GM21447 (cell line): ENCODE data around the gene ZNF367.

Experiments
- ATAC-seq: cut with Tn5 transposase; IDR thresholded peaks from one replicate; pipeline ENCODE4 v1.9.1; 2021; ENCODE audit not compliant: unreplicated experiment

ZNF367 gene

DNA sequence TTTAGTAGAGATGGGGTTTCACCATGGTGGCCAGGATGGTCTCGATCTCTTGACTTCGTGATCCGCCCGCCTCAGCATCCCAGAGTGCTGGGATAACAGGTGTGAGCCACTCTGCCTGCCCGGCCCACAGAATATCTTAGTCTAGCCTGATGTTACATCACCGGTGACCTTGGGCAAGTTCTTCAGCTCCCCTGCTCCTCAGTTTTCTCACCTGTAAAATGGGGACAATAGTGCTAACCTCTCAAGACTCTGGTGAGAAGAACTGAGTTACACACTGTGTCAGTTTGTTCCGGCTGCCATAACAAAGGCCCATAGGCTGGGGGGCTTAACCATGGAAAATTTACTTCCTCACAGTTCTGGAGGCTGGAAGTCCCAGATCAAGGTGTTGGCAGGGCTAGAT, 19.3 kb upstream of the ZNF367 start:
- no peak for ATAC-seq

DNA sequence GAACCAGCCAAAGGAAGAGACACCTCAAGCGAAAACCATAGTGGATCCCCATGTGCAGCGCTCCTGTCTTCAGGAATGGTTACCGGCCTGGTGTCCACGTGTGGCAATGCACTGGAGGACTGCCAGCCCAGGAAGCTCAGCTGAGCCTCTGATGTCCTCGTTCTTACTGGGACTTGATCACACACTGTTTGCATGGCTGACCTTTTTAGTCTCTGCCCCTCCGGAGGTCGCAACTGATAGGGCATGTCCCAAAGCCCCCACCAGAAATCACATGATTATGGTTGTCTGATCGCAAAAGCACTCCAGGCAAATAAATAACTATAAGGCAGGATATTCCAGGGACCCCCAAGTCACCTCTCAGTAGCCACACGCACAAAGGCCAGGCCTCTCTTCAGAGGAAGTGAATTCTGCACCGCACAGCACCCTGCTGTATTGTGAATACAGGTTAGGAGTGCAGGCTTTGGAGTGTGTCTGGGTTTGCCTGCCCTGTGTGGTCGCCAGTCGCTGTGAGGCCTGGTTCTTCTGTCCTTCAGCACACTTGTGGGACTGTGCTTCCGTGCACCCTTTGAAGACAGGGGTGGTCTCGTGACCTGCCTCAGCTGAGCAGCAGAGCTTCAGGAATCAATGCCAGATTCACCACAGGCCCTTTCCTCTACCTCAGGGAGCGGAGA, 18.4 kb upstream of the ZNF367 start:
- no peak for ATAC-seq

DNA sequence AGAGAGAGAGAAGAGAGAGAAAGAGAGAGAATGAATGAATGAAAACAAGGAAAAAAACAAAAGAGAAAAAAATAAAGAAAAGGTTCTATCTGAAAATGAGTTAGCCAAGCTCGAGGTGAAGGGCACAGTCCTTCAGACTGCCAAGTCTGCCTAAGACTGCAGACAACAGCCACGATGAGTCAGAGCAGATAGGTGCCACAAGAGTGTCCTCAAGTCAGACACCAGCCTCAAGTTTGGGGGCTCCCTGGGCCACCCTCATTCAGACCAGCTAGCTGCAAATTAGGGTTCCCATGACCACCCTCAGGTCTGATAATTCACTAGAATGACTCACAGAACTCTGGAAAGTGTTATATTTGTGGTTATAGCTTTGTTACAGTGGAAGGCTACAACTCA, 17.9 kb upstream of the ZNF367 start:
- no peak for ATAC-seq

DNA sequence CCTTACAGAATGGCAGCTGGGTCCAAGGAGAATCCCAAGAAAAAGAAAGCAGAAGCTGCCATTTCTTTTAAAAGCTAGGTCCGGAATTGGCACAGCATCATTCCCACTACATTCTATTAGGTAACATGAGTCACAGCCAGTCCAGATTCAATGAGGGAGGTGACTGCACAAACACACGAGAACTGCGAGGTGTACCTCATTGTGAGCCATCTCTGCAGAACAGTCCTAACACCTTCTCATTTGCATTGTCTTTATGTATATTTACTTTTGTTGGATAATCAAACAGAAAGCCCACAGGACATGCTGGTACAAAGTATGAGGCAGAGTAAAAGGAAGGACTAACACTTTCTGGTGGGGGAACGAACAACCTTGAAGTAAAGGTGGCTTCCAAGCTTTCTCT, 17.2 kb upstream of the ZNF367 start:
- no peak for ATAC-seq

DNA sequence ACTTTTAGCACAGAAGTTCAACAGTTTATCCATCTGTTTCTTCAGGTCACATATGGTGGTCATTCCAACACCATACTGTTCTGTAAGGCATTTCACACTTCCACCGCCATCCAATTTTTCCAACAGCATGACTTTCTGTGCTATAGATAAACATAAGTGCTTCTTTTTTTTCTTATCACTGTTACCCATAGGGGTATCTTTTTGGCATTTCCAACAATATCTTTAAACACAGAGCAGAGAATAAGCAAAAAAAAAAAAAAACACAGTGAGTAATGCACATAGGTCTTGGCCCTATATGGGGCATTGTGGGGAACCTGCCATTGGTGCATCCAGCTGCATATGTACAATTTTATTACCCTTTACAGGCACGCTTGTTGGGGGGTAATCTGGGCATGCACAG, 12.2 kb upstream of the ZNF367 start:
- ATAC-seq = no peak

DNA sequence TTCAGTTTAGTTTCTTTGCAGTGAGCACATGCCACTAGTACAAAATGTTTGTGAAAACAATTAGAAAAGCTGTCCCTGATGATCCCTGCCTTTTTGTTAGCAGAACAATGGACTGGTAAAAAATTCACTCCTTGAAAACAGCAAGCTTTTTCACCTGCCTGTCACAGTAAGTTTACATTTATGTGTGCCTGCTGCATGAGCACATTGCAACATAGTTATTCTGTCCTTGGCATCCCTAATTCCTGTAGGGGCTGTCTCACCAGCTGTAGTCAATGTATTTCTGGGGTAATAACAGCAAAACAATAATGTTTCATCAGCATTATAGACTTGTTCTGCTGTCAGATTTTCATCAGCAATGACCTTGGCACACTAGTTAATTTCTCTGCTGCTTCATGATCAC, 11.6 kb upstream of the ZNF367 start:
- no peak for ATAC-seq

DNA sequence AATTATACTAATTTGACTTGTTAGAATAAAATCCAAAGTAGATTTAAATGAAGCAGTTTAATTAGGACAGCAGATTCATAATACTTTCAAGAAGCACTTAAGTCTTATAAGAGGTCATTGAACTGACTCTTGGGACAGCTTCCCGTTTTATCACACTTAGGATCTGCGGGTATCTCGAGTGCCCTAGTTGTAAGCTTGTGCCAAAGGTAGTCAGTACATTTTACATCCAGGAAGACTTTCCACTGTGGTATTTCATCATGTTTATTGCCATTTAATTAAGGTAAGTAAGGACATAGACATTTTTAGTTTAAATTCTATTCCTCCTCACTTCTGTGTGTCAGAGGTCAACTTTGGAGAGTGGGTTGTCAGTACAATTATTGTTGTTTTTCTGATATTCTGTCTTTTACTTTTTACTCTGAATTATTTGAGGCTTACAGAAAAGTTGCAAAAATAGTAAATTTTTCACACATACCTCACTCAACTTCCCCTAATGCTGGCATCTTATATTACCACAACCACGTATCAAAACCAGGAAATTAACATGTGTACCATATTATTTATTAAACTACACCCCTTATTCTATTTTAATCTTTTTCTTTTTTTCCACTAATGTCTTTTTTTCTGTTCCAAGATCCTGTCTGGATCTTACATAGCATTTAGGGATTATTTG, 7.5 kb upstream of the ZNF367 start:
- ATAC-seq = no peak

DNA sequence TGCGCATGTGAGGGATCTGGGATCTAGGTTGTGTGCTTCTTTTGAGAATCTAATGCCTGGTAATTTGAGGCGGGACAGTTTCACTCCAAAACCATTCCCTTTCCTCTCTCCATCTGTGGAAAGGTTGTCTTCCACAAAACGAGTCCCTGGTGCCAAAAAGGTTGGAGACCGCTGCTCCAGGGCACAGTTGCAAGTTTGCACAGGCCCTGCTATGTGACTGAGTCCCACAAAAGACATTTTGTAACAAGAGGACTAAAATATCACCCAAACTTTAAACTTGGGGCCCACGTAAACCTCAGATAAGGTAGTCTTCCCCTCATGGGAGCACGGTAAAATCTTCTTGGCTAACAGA, 5.8 kb upstream of the ZNF367 start:
- no peak for ATAC-seq

DNA sequence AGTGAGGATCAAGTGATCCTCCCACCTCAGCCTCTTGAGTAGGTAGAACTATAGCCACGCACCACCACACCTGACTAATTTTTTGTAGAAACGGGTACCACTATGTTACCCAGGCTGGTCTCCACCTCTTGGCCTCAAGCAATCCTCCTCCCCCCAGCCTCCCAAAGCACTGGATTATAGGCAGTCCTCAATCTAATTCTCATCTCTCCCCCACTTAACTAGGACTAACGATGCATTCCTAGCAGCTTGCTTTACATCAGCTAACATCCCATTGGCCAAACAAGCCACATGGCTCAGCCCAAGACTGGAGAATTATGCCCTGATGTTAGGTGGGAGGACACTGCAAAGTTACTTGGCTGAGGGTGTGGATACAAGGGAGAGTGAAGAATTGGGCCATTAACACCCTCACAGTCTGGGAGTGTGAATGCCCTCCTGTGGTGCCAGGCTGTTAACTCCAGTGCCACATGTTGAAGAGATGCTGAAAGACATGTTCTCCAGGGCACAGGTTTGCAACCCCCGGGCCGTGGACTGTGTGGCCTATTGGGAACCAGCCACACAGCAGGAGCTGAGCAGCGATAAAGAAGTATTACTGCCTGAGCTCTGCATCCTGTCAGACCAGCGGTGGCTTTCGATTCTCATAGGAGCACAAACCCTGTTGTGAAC, 5.3 kb upstream of the ZNF367 start:
- no peak for ATAC-seq

DNA sequence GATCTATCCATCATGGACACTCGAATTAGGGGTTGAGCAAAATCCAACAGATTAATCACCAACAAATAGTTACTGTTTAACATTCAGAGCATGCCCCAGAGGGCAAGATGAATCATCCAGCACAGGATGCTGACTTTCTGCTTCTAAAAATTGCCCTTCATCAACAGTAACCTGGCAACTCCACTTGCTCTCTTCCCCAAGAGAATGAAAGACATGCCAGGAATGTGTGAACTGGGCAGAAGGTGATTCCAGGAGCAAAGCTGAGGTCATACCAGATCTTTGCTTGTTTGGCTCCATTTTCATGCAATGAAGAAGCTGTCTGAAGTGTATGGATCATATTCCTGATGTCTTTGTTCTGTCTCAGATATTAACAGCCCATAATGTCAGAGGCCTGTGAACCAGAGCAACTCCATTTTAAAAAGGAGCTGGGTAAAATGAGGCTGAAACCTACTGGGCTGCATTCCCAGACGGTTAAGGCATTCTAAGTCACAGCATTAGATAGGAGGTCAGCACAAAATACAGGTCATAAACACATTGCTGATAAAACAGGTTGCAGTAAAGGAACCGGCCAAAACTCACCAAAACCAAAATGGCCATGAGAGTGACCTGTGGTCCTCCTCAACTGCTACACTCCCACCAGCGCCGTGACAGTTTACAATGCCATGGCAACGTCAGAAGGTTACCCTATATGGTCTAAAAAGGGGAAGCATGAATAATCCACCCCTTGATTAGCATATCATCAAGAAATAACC, 2.5 kb upstream of the ZNF367 start:
- ATAC-seq = no peak

DNA sequence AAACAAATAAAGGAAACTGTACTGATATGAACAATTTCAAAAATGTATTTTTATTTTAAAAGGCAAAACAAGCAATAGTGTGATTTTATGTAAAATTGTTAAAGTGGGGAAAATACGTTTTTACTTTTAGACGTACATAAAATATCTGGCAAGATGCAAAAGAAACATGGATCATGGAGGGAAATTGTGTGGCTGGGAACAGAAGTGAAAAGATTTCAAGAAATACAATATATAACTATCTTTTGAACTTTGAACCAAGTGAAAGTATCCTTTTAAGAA, 1.5 kb upstream of the ZNF367 start:
- ATAC-seq = no peak

DNA sequence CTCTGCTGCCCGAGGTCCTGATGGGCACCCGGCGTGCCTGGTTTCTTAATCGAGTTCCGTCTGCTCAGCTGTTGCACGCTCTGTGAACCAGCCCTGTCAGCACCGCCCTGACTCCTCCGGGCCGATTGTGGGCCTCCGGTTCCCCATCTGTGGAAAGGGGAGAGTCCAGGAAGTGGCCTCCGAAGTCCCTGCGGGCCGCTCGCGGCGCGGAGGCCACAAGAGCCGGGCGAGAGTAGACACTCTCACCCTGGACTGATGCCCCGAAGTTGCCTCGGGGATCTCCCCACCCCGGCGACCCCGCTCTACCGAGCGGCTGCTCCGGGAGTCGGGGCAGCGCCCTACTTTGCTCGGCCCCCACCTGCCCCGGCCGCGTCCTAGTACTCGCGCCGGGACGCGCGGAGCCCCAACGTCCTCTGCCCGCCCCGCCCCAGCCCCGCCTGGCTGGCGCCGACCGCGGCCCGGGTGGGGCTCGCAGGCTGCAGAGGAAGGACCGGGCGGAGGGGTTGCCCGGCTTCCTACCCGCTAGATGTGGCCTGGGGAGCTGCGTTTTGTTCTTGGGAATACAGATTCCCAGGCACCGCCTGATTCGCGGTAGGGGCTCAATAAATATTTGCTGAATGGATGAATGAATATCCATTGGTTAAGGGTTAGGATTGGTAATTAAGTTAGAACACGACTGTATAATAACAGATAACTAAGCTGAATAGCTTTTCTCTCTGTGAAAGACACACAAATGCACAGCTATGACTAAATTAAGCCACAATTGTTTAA, 935 bp upstream of the ZNF367 start:
- peak; percentile 36 for ATAC-seq

DNA sequence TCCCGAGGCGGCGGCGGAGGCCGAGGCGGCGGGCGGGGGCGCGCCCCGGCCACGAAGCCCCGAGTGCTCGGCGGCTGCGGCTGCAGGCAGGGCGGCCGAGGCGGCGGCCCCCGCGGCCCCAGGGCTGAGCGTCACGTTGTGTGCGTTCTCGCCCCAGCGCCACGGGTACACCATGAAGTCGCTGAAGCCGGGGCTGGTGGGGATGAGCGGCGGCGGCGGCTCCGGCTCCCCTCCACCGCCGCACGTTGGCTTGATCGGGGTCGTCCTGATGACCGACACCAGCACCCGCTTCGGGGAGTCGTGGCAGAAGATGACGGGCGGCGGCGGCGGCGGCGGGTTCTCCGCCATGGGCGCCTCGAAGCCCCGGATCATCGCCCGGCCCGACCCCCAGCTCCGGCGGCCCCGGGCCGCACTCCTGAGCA, 498 bp downstream of the ZNF367 start:
- no peak for ATAC-seq

DNA sequence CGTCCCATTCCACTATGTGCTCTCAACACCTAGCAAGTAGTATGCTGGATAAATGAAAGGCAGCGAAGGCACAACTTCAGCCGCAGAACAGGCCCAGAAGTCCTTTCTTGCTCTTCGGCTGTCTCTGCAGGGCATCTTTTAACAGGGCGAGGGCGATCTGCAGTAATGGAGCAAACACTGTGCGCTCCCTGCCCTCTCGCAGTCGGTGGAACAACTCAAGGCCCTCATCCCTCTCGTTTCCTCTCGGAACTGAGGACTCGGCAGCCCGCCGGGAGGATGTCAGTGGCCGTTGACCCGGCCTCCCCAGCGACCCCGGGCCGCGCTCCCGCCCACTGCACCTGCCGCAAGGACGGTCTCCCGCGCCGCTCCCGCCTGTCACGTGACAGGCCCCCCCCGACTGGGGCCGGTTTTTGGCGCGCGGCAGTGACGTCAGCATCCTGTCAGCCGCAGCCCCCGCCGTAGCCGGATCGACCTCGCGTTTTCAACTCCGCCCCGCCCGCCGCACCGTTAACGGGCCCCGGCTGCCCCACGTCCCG, 1.1 kb downstream of the ZNF367 start:
- peak; percentile 11 for ATAC-seq

DNA sequence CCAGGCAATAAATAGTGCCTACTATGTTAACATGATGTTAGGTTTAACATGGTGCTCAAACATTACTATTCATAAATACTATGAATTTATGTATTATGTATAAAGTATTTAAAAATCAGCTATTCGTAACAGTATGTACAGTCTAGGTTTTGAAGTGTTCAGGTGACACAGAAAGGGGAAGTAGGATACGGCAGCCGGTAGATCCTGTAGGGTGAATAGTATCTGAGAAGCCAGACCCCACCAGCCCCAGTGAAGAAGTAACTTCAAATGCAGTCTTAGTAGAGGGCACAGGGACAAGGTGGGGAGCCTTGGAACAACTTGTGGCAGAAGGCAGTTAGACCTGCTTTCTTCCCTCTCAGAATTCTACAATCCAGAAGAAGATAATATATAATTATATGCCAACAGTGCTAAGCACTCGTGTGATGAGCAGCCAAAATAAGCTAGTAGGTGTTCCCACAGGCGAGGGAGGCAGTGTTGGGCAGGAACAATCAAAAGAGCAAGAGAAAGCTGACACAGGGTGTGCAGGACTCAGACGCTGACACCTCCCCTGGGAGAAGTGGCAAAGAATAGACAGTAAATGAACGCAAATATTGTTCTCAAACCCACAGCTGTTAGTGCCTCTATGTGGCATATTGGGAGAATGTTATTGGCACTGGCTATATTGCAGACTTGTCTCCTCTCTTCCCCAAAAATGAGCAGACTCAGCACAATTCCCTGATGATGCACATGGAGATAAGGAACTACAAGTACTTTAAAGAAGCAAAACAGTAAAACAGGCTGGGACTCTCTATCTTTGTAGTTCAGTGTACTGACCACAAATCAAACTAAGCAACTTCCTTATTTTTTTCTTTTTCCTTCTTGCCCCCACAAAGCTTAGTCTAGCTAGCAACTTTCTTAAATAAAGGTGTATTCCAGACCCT, 4.6 kb downstream of the ZNF367 start:
- ATAC-seq = peak; percentile 34

DNA sequence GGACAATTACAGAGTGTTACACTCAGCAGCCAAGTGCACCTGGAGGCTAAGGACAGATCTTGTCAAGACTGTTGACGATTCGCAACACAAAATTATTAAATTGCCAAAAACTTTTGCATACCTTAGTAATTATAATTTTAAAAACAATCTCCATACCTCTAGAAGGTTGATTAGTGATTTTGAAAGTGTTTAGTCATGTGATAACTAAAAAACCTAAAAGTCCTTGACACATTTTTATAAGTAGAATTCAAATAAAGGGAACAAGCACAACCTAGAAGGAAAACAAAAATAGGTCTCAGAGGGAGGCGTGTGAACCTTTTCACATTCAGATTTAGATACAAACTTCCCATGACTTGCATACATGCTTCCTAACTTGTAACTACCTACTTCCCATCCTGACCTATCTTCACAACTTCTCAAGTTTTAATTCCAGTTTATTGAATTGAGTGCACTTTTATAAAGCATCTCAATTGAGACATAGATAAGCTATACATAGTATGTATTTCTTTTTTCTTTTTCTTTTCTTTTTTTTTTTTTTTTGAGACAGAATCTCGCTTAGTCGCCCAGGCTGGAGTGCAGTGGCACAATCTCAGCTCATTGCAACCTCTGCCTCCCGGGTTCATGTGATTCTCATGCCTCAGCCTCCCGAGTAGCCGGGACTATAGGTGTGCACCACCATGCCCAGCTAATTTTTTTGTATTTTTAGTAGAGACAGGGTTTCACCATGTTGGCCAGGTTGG, 5.8 kb downstream of the ZNF367 start:
- no peak for ATAC-seq

DNA sequence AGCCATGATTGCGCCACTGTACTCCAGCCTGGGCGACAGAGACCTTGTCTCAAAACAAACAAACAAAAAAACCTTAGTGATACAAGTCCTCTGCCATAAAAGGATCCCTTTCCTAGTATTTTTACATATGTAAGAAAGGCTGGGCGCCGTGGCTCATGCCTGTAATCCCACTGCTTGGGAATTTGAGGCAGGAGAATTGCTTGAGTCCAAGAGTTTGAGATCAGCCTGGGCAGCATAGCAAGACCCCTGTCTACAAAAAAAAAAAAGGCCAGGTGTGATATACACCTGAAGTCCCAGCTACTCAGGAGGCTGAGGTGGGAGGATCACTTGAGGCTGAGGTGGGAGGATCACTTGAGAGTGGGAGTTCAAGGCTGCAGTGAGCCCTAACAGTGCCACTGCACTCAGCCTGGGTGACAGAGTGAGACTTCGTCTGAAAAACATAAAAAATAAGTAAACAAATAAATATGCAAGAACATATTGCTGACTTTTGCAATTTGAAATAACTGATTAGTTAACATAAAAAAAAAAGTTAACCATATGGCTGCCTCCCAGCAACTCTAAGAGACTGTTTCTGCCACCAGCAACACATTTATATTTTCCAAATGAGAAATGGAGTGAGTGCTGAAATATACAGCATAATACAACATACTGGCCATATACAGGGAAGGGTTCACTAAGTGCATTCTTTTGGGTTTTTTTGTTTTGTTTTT, 6.9 kb downstream of the ZNF367 start:
- ATAC-seq = no peak

DNA sequence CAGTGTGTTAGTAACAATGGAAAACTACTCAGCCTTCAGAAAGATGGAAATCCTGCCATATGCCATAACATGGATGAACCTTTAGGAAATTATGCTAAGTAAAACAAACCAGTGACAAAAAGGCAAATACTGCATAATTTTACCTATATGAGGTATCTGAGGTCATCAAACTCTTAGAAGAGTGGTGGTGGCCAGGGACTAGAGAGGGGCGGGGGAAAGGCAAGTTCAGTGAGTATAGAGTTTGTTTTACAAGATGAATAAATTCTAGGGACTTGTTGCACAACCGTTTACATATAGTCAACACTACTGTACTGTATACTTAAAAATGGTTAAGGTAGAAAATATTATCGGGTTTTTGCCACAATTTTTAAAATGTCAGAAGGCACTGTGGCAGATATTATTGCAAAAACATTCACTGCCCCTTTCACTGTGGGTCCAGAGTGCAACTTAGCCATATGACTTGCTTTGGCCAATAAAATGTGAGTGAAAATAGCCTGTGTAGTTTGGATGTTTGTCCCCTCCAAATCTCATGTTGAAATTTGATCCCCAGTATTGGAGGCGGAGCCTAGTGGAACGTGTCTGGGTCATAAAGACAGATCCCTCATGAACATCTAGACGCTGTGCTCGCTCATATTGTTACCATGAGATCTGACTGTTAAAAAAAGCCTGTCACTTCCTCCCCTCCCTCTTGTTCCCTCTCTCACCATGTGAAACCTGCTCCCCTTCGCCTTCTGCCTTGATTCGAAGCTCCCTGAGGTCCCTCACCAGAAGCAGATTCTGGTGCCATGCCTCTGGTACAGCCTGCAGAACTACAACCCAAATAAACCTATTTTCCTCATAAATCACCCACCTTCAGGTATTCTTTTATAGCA, 9.5 kb downstream of the ZNF367 start:
- no peak for ATAC-seq
